ENCODE measurements around the gene ROBO1.

GRCh38 chr3:78745847-78746246 is 1022.0 kb downstream of the ROBO1 start:
- TF ChIP-seq, protein P1, sequence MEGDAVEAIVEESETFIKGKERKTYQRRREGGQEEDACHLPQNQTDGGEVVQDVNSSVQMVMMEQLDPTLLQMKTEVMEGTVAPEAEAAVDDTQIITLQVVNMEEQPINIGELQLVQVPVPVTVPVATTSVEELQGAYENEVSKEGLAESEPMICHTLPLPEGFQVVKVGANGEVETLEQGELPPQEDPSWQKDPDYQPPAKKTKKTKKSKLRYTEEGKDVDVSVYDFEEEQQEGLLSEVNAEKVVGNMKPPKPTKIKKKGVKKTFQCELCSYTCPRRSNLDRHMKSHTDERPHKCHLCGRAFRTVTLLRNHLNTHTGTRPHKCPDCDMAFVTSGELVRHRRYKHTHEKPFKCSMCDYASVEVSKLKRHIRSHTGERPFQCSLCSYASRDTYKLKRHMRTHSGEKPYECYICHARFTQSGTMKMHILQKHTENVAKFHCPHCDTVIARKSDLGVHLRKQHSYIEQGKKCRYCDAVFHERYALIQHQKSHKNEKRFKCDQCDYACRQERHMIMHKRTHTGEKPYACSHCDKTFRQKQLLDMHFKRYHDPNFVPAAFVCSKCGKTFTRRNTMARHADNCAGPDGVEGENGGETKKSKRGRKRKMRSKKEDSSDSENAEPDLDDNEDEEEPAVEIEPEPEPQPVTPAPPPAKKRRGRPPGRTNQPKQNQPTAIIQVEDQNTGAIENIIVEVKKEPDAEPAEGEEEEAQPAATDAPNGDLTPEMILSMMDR (IDR thresholded peaks at IDR 0.05), result no peak
- TF ChIP-seq POLR2A (IDR thresholded peaks at IDR 0.05), result no peak
